Lower leg skin (tissue), 3 donors: ENCODE data around the gene SPIC.

ENCODE experiments used
- CTCF ChIP-seq, 3 donors: fragments of 450-650 bp; IDR thresholded peaks; one replicate each; pipeline ENCODE4 v1.5.1; 2016; ENCODE audit warnings: antibody characterized with exemption in 3 of 3, mild to moderate bottlenecking in 3 of 3, moderate library complexity in 2 of 3
- POLR2A ChIP-seq, 2 donors: fragments of 450-650 bp; IDR thresholded peaks; one replicate each; pipeline ENCODE4 v1.6.1; 2016 to 2017; ENCODE audit warnings: antibody characterized with exemption in 2 of 2, mild to moderate bottlenecking in 1 of 2, moderate library complexity in 1 of 2

- TF ChIP-seq CTCF (IDR thresholded peaks at IDR 0.05) (no peak), POLR2A (IDR thresholded peaks at IDR 0.05) (no peak)
Measured at GRCh38 chr12:101439236-101439635, 35.9 kb upstream of the SPIC start.
